ENCODE data around the gene ZFAND5.
A peak's percentile ranks its signal among the peaks of the same experiment; 100 is the strongest.

The ZFAND5 gene, protein sequence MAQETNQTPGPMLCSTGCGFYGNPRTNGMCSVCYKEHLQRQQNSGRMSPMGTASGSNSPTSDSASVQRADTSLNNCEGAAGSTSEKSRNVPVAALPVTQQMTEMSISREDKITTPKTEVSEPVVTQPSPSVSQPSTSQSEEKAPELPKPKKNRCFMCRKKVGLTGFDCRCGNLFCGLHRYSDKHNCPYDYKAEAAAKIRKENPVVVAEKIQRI

GRCh38 chr9:72364679-72365524, at the start of gene ZFAND5:
ZFAND5 (minus strand) TSS chr9:72365208; CDS start chr9:72360778, 4,430 bp downstream.
- DNase-seq: peak; percentile 96

- no peak for DNase-seq
These were observed 47.6 kb upstream of the ZFAND5 start for GRCh38 chr9:72412483-72413040.

DNA sequence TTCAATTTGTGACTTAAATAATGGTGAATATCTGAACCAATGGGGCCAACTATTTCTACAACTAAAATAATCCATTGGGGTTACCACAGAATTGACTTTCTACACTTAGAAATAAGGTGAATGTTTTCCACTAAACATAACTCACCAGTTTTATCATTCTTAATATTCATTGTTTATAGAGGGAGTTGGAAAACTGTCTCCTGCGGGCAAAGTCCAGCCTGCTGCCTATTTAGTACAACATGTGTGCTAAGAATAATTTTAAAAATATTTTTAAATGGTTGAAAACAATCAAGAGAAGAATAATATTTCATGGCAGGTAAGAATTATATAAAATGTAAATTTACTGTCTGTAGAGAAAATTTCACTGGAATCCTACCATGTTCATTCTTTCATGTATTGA, 45.2 kb upstream of the ZFAND5 start:
- no peak for DNase-seq

DNA sequence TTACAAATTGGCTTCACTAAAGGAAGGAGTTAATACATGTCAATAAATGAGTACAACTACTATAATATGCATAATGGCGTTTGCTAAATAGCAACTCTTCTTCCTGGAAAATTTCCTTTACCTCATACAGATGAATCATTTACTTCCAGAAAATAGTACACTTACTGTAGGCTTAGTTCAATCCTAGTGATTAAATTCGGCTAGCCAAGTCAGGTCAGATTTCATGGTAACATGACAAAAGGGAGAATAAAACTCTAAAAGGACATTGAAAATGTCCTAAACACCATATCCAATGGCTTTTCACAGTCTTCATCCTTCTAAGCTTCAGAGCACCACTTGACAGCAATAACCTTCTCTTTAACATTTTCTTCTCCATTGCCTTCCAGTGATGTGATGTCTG, 42.1 kb upstream of the ZFAND5 start:
- DNase-seq: no peak

DNA sequence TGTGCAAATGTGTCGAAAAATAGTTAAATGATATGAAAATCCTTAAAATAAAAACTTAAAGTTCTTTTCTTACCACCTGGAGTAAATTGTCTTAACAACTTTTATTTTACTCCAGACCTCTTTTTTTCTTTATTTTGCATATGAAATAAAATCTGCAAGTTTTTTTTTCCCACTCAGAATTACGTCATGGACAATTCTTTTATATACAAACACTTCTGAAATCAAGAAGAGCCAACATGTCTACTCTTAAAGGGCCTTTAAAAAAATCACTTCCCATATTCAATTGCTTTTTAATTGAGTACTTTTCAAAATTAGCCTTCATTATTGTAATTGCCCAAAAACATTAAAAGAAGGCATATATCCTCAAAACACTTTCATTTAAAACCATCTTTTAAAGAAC, 37.7 kb upstream of the ZFAND5 start:
- no peak for DNase-seq

DNA sequence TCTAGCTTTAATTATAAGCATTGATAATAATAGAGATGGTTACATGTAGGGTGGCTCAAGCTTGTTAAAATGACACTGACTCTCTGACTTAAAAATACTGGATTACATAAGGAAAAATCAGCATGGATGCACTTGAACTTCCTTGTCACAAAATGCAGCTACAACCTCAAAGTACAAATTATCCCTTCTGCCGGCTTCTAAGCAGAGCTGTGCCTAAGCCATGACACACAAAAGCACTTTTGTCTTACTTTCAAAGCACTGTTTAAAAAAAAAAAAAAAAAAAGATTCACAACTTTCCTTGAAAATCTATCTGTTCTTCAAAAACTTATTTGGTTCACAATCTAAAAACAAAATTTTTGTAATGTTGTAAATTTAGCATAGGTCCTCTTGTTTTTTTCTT, 36.4 kb upstream of the ZFAND5 start:
- no peak for DNase-seq

- DNase-seq: no peak
These were observed 35.9 kb upstream of the ZFAND5 start for GRCh38 chr9:72400866-72401265.

- no peak for DNase-seq
These were observed 34.4 kb upstream of the ZFAND5 start for GRCh38 chr9:72399391-72399790.

DNA sequence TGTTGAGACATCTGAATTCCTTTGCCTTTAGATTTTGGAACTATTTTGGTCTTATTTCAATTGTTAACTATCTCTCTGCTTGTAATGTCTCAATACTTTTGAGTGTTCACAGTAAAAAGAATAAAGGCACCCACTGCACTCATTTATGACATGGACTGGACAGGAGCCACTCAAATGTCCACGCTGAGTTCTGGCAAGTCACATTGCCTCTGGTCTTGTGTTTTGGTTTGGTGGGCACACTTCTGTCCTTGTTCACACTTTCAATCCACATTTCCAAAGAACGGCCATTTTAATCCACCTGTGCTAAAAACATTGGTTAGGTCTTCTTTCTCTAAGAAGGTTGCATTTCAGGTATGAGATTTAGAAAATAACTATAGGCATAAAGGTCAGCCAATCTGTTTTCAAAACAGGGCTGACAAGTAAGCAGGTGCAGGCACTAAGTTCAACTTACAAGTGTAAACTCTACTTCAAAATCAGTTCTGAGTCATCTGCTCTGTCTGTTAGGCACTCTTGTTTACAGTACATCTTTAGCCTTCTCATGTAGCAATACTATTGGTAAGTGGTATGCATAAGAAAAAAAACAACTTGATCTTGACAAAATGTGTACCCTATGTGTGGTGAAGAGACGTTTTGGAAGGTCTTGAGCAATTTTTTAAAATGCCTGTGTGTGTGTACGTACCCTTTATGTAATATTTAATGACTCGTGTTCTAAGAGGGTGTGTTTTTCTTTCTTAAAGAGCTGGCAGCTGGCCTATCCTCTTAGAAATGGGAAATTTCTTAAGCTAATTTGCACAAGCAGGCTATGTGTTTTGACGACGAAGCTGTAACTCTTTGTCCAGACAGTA, 31.5 kb upstream of the ZFAND5 start:
- no peak for DNase-seq

GRCh38 chr9:72394066-72394465, 29.1 kb upstream of the ZFAND5 start:
- no peak for DNase-seq

GRCh38 chr9:72390907-72391306, 25.9 kb upstream of the ZFAND5 start:
- no peak for DNase-seq

- DNase-seq: no peak
These were observed 21.2 kb upstream of the ZFAND5 start for GRCh38 chr9:72386186-72386585.

- no peak for DNase-seq
These were observed 19.9 kb upstream of the ZFAND5 start for GRCh38 chr9:72384710-72385485.

DNA sequence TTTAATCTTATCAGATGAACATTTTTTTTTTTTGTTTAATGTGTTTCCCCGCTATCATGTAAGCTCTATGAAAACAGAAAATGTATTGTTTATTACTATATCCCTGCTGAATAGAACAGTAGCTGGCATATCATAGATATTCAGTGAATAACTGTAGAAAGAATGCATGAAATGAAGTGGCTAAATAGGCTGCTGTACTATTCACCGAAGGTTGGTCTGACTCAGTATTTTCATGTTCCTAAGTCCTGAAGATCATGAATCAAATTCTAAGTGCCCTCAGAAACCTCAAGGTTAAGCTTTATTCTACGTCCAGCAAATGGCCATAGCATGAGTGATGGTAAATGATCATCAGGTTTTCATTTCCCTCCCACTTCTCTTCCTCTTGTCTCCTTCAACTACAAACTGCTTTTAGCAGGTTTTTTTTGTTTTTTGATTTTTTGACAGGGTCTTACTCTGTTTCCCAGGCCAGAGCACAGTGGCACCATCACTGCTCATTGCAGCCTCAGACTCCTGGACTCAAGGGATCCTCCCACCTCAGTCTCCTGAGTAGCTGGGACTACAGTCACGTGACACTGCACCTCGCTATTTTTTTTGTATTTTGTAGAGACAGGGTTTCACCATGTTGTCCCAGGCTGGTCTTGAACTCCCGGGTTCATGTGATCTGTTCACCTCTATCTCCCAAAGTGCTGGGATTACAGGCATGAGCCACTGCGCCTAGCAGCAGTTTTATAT, 19.1 kb upstream of the ZFAND5 start:
- no peak for DNase-seq

- no peak for DNase-seq
These were observed 17.4 kb upstream of the ZFAND5 start for GRCh38 chr9:72382405-72382804.

- no peak for DNase-seq
These were observed 12.0 kb upstream of the ZFAND5 start for GRCh38 chr9:72377041-72377440.

DNA sequence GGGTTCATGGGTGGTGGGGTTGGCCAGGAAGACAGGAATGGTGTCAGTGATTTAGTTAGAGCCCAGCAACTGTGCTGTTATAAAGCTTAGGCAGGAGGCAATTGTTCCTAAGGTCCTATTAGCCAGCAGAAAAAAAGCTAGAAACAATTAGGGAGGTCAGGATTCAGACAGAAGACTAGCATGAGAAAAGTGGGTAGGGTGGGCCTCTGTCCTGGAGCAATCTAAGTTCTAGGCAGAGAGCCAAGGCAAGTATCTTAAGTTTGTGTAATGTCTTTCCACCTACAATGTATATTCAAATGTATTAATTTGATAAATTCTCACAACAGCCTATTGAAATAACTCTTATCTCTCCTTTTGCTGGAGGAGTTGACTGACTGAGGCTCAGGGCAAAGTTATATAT, 6.1 kb upstream of the ZFAND5 start:
- DNase-seq: no peak

DNA sequence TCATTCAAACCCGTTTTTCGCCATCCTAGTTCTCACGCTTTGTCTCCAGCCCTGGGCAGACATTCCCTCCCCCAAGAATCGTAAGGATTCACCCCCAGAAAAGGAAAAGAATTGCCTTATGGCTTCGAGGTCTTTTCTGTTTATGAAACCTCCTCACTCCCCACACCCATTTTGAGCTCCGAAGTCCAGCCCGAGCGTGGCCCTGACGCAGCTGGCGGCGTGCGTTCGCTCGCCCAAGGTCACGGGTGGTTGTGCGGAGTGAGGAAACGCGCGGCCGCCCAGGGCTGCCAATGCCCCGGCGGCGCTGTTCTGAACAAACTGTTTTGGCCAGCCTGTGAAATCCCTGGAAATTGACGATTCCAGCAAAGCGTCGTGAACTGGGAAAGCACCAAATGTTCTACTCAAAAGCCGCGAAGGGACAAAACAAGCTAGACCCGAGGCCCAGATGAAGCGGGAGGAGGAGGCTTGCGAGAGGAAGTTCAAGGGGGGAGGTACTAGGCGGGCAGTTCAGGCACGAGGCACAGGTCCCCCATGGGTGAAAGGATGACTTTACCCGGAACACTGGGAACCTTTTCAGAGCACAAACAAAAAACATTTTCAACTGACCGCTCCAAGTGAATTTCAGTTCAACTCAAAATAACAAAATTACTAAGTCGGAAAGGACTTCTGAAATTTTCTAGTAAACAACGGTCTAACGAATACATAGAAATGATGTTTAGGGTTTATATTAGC, 683 bp upstream of the ZFAND5 start:
- peak; percentile 87 for DNase-seq

- peak; percentile 84 for DNase-seq
These were observed 915 bp downstream of the ZFAND5 start for GRCh38 chr9:72363908-72364678.

DNA sequence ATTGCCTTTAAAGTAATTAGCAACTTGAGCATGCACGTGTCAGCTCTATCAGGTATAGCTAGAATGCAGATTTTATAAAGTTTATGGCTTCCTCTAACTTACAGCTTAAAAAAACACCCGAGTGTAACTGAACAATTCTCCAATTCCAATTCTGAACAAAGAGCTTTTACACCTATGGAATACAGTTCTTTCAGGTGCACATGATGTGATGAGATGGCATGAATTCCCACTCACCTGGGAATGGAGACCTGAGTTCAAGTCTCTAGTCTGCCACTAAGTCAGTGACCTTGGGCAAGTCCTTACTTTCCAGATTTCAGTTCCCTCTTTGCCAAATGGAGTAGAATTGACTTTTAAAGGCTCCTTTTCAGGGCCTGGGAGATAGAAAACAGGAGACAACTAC, 1.8 kb downstream of the ZFAND5 start:
- DNase-seq: no peak

Data from activated CD8-positive, alpha-beta memory T cell treated with anti-CD3 and anti-CD28 coated beads for 24 hours (primary cell).